ENCODE data around the gene ANAPC7.
"Not testable (repeated sequence)": the region's sequence is repeated elsewhere in the genome, so short reads cannot be mapped to it uniquely, and the experiment has no call there.

Gene ANAPC7

GRCh38 chr12:110348431-110349059 lies 55.0 kb downstream of the ANAPC7 start:
- no peak for DNase-seq (ENCODE audit: low spot score)

- no peak for DNase-seq (ENCODE audit: low spot score)
Measured at GRCh38 chr12:110347767-110348166, 55.7 kb downstream of the ANAPC7 start.

GRCh38 chr12:110345963-110346362 lies 57.5 kb downstream of the ANAPC7 start:
- DNase-seq (ENCODE audit: low spot score) = no peak

GRCh38 chr12:110345176-110345661 lies 58.3 kb downstream of the ANAPC7 start:
- DNase-seq (ENCODE audit: low spot score) = no peak

- no peak for DNase-seq (ENCODE audit: low spot score)
Measured at GRCh38 chr12:110344657-110345056, 58.9 kb downstream of the ANAPC7 start.

- no peak for DNase-seq (ENCODE audit: low spot score)
Measured at GRCh38 chr12:110343736-110344555, 59.6 kb downstream of the ANAPC7 start.

GRCh38 chr12:110343114-110343513 lies 60.4 kb downstream of the ANAPC7 start:
- DNase-seq (ENCODE audit: low spot score) = no peak

GRCh38 chr12:110342157-110342556 lies 61.4 kb downstream of the ANAPC7 start:
- no peak for DNase-seq (ENCODE audit: low spot score)

GRCh38 chr12:110340706-110341105 lies 62.8 kb downstream of the ANAPC7 start:
- no peak for DNase-seq (ENCODE audit: low spot score)

- not testable (repeated sequence) for DNase-seq (ENCODE audit: low spot score)
Measured at GRCh38 chr12:110340261-110340660, 63.2 kb downstream of the ANAPC7 start.

- no peak for DNase-seq (ENCODE audit: low spot score)
Measured at GRCh38 chr12:110339184-110339952, 64.1 kb downstream of the ANAPC7 start.

- DNase-seq (ENCODE audit: low spot score) = no peak
Measured at GRCh38 chr12:110338754-110339153, 64.8 kb downstream of the ANAPC7 start.

- DNase-seq (ENCODE audit: low spot score) = no peak
Measured at GRCh38 chr12:110337912-110338710, 65.4 kb downstream of the ANAPC7 start.

- DNase-seq (ENCODE audit: low spot score) = no peak
Measured at GRCh38 chr12:110335481-110336045, 67.9 kb downstream of the ANAPC7 start.

GRCh38 chr12:110333201-110333600 lies 70.3 kb downstream of the ANAPC7 start:
- no peak for DNase-seq (ENCODE audit: low spot score)

- DNase-seq (ENCODE audit: low spot score) = no peak
Measured at GRCh38 chr12:110330544-110330943, 73.0 kb downstream of the ANAPC7 start.

- no peak for DNase-seq (ENCODE audit: low spot score)
Measured at GRCh38 chr12:110330124-110330523, 73.4 kb downstream of the ANAPC7 start.

GRCh38 chr12:110329710-110330109 lies 73.8 kb downstream of the ANAPC7 start:
- no peak for DNase-seq (ENCODE audit: low spot score)
